ENCODE results near the gene ZNF92. TPM values are rescaled to one million over a fixed set of nuclear protein-coding genes. Genes with fewer than 3 reads are reported as not detected.

Gene ZNF92
- total and polyA plus RNA-seq, 2 donors (not counting 1 experiment from before 2014, with no cell fraction given): 8.2 to 65.4 TPM

- no peak for TF ChIP-seq EZH2 (IDR thresholded peaks at IDR 0.05; ENCODE audit: borderline replicate concordance, insufficient read depth, low read depth, low read length, poor library complexity, severe bottlenecking)
- TF ChIP-seq, protein P1, sequence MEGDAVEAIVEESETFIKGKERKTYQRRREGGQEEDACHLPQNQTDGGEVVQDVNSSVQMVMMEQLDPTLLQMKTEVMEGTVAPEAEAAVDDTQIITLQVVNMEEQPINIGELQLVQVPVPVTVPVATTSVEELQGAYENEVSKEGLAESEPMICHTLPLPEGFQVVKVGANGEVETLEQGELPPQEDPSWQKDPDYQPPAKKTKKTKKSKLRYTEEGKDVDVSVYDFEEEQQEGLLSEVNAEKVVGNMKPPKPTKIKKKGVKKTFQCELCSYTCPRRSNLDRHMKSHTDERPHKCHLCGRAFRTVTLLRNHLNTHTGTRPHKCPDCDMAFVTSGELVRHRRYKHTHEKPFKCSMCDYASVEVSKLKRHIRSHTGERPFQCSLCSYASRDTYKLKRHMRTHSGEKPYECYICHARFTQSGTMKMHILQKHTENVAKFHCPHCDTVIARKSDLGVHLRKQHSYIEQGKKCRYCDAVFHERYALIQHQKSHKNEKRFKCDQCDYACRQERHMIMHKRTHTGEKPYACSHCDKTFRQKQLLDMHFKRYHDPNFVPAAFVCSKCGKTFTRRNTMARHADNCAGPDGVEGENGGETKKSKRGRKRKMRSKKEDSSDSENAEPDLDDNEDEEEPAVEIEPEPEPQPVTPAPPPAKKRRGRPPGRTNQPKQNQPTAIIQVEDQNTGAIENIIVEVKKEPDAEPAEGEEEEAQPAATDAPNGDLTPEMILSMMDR (IDR thresholded peaks at IDR 0.05): no peak
- ChIA-PET POLR2A (no interaction called here), CTCF (no interaction called here)
- H3K9me3 Mint-ChIP-seq (ENCODE audit: insufficient read depth): no peaks in the 10 kb centered on the region
- H3K9ac ChIP-seq (ENCODE audit: low read length): peak overlapping the region; percentile 42
- H4K20me1 ChIP-seq (ENCODE audit: control insufficient read depth, insufficient read depth, low read length, poor library complexity, severe bottlenecking): no peaks in the 10 kb centered on the region
- peak overlapping the region; percentile 90 for H3K27ac Mint-ChIP-seq
- peaks cover 82% of the 10 kb centered on the region for H3K79me2 ChIP-seq (ENCODE audit: control insufficient read depth, insufficient read depth, low read length)
- intact Hi-C loops (cut with micrococcal nuclease): loop anchor here (1.0 to 10.0 kb wide), 2 partner anchors 15 to 117 kb away; partner anchors contain the start of gene ZNF92
- H3K4me1 Mint-ChIP-seq: peaks cover 73% of the 10 kb centered on the region
- no CpG with 5 or more reads among the region's 2 CpGs for WGBS (ENCODE audit: insufficient coverage)
- H2AFZ ChIP-seq (ENCODE audit: insufficient read depth, low read depth, low read length, poor library complexity, severe bottlenecking): no peak overlapping the region
- peak overlapping the region in 3 of 5 experiments; percentile 7 to 45 (median 8) for H3K4me3 ChIP-seq (ENCODE audit: control extremely low read depth in 1 of 5, extremely low read depth in 1 of 5, insufficient read depth in 1 of 5, low read depth in 2 of 5, low read length in 4 of 5)
- no peaks in the 10 kb centered on the region for H3K27me3 ChIP-seq (replicated peaks in 1 of 4; ENCODE audit: control extremely low read depth in 1 of 4, control insufficient read depth in 3 of 4, insufficient read depth in 4 of 4, low read length in 3 of 4)
- peak overlapping the region; percentile 26 to 77 for H3K27ac ChIP-seq (ENCODE audit: low read length in 2 of 2)
- H3K27me3 Mint-ChIP-seq: no peaks in the 10 kb centered on the region
- H3K4me2 ChIP-seq (replicated peaks; ENCODE audit: low read depth, low read length, poor library complexity, severe bottlenecking): peak overlapping the region; percentile 69
- H3K36me3 ChIP-seq (replicated peaks in 1 of 2; ENCODE audit: control extremely low read depth in 1 of 2, control insufficient read depth in 1 of 2, extremely low read depth in 1 of 2, insufficient read depth in 2 of 2, low read length in 1 of 2): peaks cover 3 to 31% of the 10 kb centered on the region in 2 experiments
- H3K4me1 ChIP-seq (ENCODE audit: control insufficient read depth in 2 of 2, insufficient read depth in 2 of 2, low read length in 2 of 2): peaks cover 53 to 65% of the 10 kb centered on the region in 2 donors
- peaks cover 0 to 6% (median 0%) of the 10 kb centered on the region in 3 donors for H3K9me3 ChIP-seq (ENCODE audit: control extremely low read depth in 1 of 3, control insufficient read depth in 2 of 3, insufficient read depth in 1 of 3, low read length in 2 of 3)
- peak; percentile 62 for DNase-seq
- H3K4me3 Mint-ChIP-seq: peak overlapping the region; percentile 75
- ATAC-seq (ENCODE audit: low read depth): peak; percentile 68
Observed at GRCh38 chr7:65387891-65388290, 14.2 kb downstream of the ZNF92 start.

- Histone ChIP-seq H3K79me2 (ENCODE audit: control insufficient read depth, insufficient read depth, low read length) (peaks cover 78% of the 10 kb centered on the region), H2AFZ (ENCODE audit: insufficient read depth, low read depth, low read length, poor library complexity, severe bottlenecking) (no peak overlapping the region), H3K9me3 (ENCODE audit: control extremely low read depth in 1 of 3, control insufficient read depth in 2 of 3, insufficient read depth in 1 of 3, low read length in 2 of 3) (peaks cover 0 to 9% (median 0%) of the 10 kb centered on the region in 3 donors), H3K4me2 (replicated peaks; ENCODE audit: low read depth, low read length, poor library complexity, severe bottlenecking) (peak overlapping the region; percentile 33), H3K27ac (ENCODE audit: low read length in 2 of 2) (peak overlapping the region in 1 of 2 donors; percentile 68), H3K4me3 (ENCODE audit: control extremely low read depth in 1 of 5, extremely low read depth in 1 of 5, insufficient read depth in 1 of 5, low read depth in 2 of 5, low read length in 4 of 5) (peak overlapping the region in 1 of 5 experiments; percentile 14), H3K36me3 (replicated peaks in 1 of 2; ENCODE audit: control extremely low read depth in 1 of 2, control insufficient read depth in 1 of 2, extremely low read depth in 1 of 2, insufficient read depth in 2 of 2, low read length in 1 of 2) (peaks cover 7 to 32% of the 10 kb centered on the region in 2 experiments), H4K20me1 (ENCODE audit: control insufficient read depth, insufficient read depth, low read length, poor library complexity, severe bottlenecking) (peaks cover 7% of the 10 kb centered on the region), H3K9ac (ENCODE audit: low read length) (peak overlapping the region; percentile 4), H3K4me1 (ENCODE audit: control insufficient read depth in 2 of 2, insufficient read depth in 2 of 2, low read length in 2 of 2) (peaks cover 39% of the 10 kb centered on the region in 2 donors), H3K27me3 (replicated peaks in 1 of 4; ENCODE audit: control extremely low read depth in 1 of 4, control insufficient read depth in 3 of 4, insufficient read depth in 4 of 4, low read length in 3 of 4) (no peaks in the 10 kb centered on the region)
- Mint-ChIP-seq H3K4me1 (peaks cover 63% of the 10 kb centered on the region), H3K27me3 (no peaks in the 10 kb centered on the region), H3K9me3 (ENCODE audit: insufficient read depth) (no peaks in the 10 kb centered on the region), H3K27ac (peak overlapping the region; percentile 53), H3K4me3 (peak overlapping the region; percentile 60)
- ATAC-seq (ENCODE audit: low read depth) (no peak), DNase-seq (no peak)
- intact Hi-C loops (cut with micrococcal nuclease): no loop called here
- POLR2A ChIA-PET: interaction anchor here (0.6 kb wide), 1 partner anchor 109 kb away, joined by 3 read pairs; no protein-coding TSS in a partner anchor
- CTCF ChIA-PET: no interaction called here
- 76% methylated on average over 4 of the region's 4 CpGs for WGBS (ENCODE audit: insufficient coverage)
- TF ChIP-seq, protein P1 (IDR thresholded peaks at IDR 0.05): no peak
- no peak for TF ChIP-seq EZH2 (IDR thresholded peaks at IDR 0.05; ENCODE audit: borderline replicate concordance, insufficient read depth, low read depth, low read length, poor library complexity, severe bottlenecking)
Observed at GRCh38 chr7:65390588-65390987, 16.9 kb downstream of the ZNF92 start.

All from B cell (primary cell).